HL-60 (cell line): ENCODE data around the gene ZNF324B.
"Not testable (repeated sequence)": the region's sequence is repeated elsewhere in the genome, so short reads cannot be mapped to it uniquely, and the experiment has no call there.

Experiments used
- POLR2AphosphoS5 ChIP-seq: IDR thresholded peaks from 2 replicates; pipeline ENCODE4 v1.6.1; 2012; ENCODE audit warnings: low read depth
- TF ChIP-seq, protein P1 (sequence below): IDR thresholded peaks from one replicate; pipeline ENCODE4 v1.5.1; 2011; ENCODE audit warnings: low read length, control low read depth, inconsistent platforms; ENCODE audit not compliant: insufficient read depth

GRCh38 chr19:58448860-58449259, 2.6 kb upstream of the ZNF324B start:
- TF ChIP-seq, protein P1, sequence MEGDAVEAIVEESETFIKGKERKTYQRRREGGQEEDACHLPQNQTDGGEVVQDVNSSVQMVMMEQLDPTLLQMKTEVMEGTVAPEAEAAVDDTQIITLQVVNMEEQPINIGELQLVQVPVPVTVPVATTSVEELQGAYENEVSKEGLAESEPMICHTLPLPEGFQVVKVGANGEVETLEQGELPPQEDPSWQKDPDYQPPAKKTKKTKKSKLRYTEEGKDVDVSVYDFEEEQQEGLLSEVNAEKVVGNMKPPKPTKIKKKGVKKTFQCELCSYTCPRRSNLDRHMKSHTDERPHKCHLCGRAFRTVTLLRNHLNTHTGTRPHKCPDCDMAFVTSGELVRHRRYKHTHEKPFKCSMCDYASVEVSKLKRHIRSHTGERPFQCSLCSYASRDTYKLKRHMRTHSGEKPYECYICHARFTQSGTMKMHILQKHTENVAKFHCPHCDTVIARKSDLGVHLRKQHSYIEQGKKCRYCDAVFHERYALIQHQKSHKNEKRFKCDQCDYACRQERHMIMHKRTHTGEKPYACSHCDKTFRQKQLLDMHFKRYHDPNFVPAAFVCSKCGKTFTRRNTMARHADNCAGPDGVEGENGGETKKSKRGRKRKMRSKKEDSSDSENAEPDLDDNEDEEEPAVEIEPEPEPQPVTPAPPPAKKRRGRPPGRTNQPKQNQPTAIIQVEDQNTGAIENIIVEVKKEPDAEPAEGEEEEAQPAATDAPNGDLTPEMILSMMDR, result not testable (repeated sequence)
- not testable (repeated sequence) for TF ChIP-seq POLR2AphosphoS5
